Neural progenitor cell (in vitro differentiated cells): ENCODE results near the gene MRPS18B. TPM values are rescaled to one million over a fixed set of nuclear protein-coding genes. Genes with fewer than 3 reads are reported as not detected.

ENCODE experiments used
- DNase-seq: peaks from one replicate; pipeline ENCODE4 v3.0.0-alpha.2; 2016; ENCODE audit warnings: low spot score
- H2AFZ ChIP-seq: fragments of 200-600 bp; sonication (generic); replicated peaks from 2 replicates; pipeline ENCODE4 v1.6.1; 2016; ENCODE audit warnings: antibody characterized with exemption
- H3F3A ChIP-seq: fragments of 200-600 bp; sonication (generic); 2 replicates; pipeline ENCODE4 v1.6.1; 2016; ENCODE audit warnings: antibody characterized with exemption, low read depth
- H3K27ac ChIP-seq: fragments of 200-600 bp; sonication (generic); 2 replicates; pipeline ENCODE4 v1.5.1; 2016; ENCODE audit warnings: mild to moderate bottlenecking
- H3K27me3 ChIP-seq: fragments of 200-600 bp; sonication (generic); 2 replicates; pipeline ENCODE4 v1.6.1; 2016; ENCODE audit warnings: mild to moderate bottlenecking, moderate library complexity
- H3K36me3 ChIP-seq: fragments of 200-600 bp; sonication (generic); 2 replicates; pipeline ENCODE4 v1.5.1; 2016
- H3K4me1 ChIP-seq: fragments of 200-600 bp; sonication (generic); 2 replicates; pipeline ENCODE4 v1.6.1; 2016; ENCODE audit warnings: mixed run types
- H3K4me2 ChIP-seq: fragments of 200-600 bp; sonication (generic); 2 replicates; pipeline ENCODE4 v1.6.1; 2016
- H3K4me3 ChIP-seq: fragments of 200-600 bp; sonication (generic); 2 replicates; pipeline ENCODE4 v1.5.1; 2016
- H3K79me2 ChIP-seq: fragments of 200-600 bp; sonication (generic); 2 replicates; pipeline ENCODE4 v1.6.1; 2016; ENCODE audit warnings: low read depth
- H3K9ac ChIP-seq: fragments of 200-600 bp; sonication (generic); 2 replicates; pipeline ENCODE4 v1.6.1; 2016
- H3K9me3 ChIP-seq: fragments of 200-600 bp; sonication (generic); 2 replicates; pipeline ENCODE4 v1.5.1; 2016; ENCODE audit warnings: low read depth
- H4K20me1 ChIP-seq: fragments of 200-600 bp; sonication (generic); 2 replicates; pipeline ENCODE4 v1.6.1; 2016; ENCODE audit warnings: low read depth
- H3K27ac Mint-ChIP-seq: 3 replicates; pipeline ENCODE4 v1.8.0; 2021; ENCODE audit warnings: mixed read lengths
- H3K27me3 Mint-ChIP-seq: 2 replicates; pipeline ENCODE4 v1.8.0; 2022; ENCODE audit warnings: low read depth, mild to moderate bottlenecking, inconsistent platforms, moderate library complexity, mixed read lengths; ENCODE audit not compliant: insufficient read depth
- H3K36me3 Mint-ChIP-seq: 3 replicates; pipeline ENCODE4 v1.8.0; 2021; ENCODE audit warnings: mixed read lengths
- H3K4me1 Mint-ChIP-seq: 3 replicates; pipeline ENCODE4 v1.8.0; 2021; ENCODE audit warnings: mixed read lengths
- H3K4me3 Mint-ChIP-seq: 3 replicates; pipeline ENCODE4 v1.8.0; 2021; ENCODE audit warnings: mild to moderate bottlenecking, moderate library complexity, mixed read lengths
- H3K9me3 Mint-ChIP-seq: 3 replicates; pipeline ENCODE4 v1.8.0; 2020; ENCODE audit warnings: mixed read lengths
- CTCF ChIP-seq: fragments of 200-600 bp; sonication (generic); IDR thresholded peaks from 2 replicates; pipeline ENCODE4 v1.5.1; 2017; ENCODE audit warnings: antibody characterized with exemption, mild to moderate bottlenecking
- EZH2 ChIP-seq: fragments of 200-600 bp; sonication (generic); IDR thresholded peaks from 2 replicates; pipeline ENCODE4 v1.6.1; 2017; ENCODE audit warnings: antibody characterized with exemption, mild to moderate bottlenecking, moderate library complexity
- EZH2phosphoT487 ChIP-seq: fragments of 200-600 bp; sonication (generic); IDR thresholded peaks from 2 replicates; pipeline ENCODE4 v1.6.1; 2017; ENCODE audit warnings: antibody characterized with exemption
- total RNA-seq: library from RNA; depleted of rRNA; stranded (reverse); fragments of >200 nt; gene quantifications from 2 replicates; pipeline ENCODE4 v1.2.3, GENCODE V29; 2015; ENCODE audit warnings: low replicate concordance

Gene MRPS18B
- total RNA-seq, 1 donor from 2014 or later = 18.5 TPM

- peak overlapping the region; percentile 96 for H3K4me3 Mint-ChIP-seq
- peaks cover 5% of the 10 kb centered on the region for H3K36me3 ChIP-seq
- peaks cover 23% of the 10 kb centered on the region for H3F3A ChIP-seq
- peaks cover 24% of the 10 kb centered on the region for H3K27me3 Mint-ChIP-seq
- peaks cover 21% of the 10 kb centered on the region for H3K4me1 Mint-ChIP-seq
- peaks cover under 1% of the 10 kb centered on the region for H3K4me1 ChIP-seq
- no peak overlapping the region for H3K4me3 ChIP-seq
- no peak overlapping the region for H3K4me2 ChIP-seq
- H3K27ac ChIP-seq = no peak overlapping the region
- H3K9me3 Mint-ChIP-seq = peaks cover 7% of the 10 kb centered on the region
- H3K36me3 Mint-ChIP-seq = peaks cover 27% of the 10 kb centered on the region
- H3K79me2 ChIP-seq = peaks cover 45% of the 10 kb centered on the region
- TF ChIP-seq CTCF = no peak
- TF ChIP-seq EZH2 = no peak
- TF ChIP-seq EZH2phosphoT487 = no peak
- no peak overlapping the region for H2AFZ ChIP-seq
- H3K27ac Mint-ChIP-seq = no peak overlapping the region
- H3K27me3 ChIP-seq = no peaks in the 10 kb centered on the region
- DNase-seq = no peak
- H3K9me3 ChIP-seq = no peaks in the 10 kb centered on the region
- no peak overlapping the region for H3K9ac ChIP-seq
- H4K20me1 ChIP-seq = peaks cover 9% of the 10 kb centered on the region
These were observed 1.9 kb downstream of the MRPS18B start for GRCh38 chr6:30619561-30619960.

DNA sequence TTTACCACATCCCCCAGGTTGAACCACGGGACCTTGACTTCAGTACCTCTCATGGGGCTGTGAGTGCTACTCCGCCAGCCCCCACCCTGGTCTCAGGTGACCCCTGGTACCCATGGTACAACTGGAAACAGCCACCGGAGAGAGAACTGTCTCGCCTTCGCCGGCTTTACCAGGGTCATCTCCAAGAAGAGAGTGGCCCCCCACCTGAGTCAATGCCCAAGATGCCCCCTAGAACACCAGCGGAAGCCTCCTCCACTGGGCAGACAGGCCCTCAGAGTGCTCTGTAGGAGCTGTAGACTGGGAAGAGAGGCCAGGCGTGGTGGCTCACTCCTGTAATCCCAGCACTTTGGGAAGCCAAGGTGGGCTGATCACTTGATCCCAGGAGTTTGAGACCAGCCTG is 7.9 kb downstream of the MRPS18B start:
- DNase-seq = no peak
- Histone ChIP-seq H3K27ac (no peak overlapping the region), H3F3A (peaks cover 10% of the 10 kb centered on the region), H3K4me3 (no peak overlapping the region), H2AFZ (no peak overlapping the region), H3K9me3 (no peaks in the 10 kb centered on the region), H3K36me3 (peaks cover 8% of the 10 kb centered on the region), H3K79me2 (peaks cover 22% of the 10 kb centered on the region), H3K4me2 (no peak overlapping the region), H4K20me1 (no peaks in the 10 kb centered on the region), H3K9ac (no peak overlapping the region), H3K27me3 (no peaks in the 10 kb centered on the region), H3K4me1 (peaks cover 8% of the 10 kb centered on the region)
- H3K36me3 Mint-ChIP-seq = peaks cover 25% of the 10 kb centered on the region
- no peak overlapping the region for H3K4me3 Mint-ChIP-seq
- no peak for TF ChIP-seq EZH2
- no peak for TF ChIP-seq CTCF
- TF ChIP-seq EZH2phosphoT487 = no peak
- H3K27ac Mint-ChIP-seq = no peak overlapping the region
- H3K27me3 Mint-ChIP-seq = peaks cover 2% of the 10 kb centered on the region
- H3K4me1 Mint-ChIP-seq = peaks cover 20% of the 10 kb centered on the region
- H3K9me3 Mint-ChIP-seq = no peaks in the 10 kb centered on the region

DNA sequence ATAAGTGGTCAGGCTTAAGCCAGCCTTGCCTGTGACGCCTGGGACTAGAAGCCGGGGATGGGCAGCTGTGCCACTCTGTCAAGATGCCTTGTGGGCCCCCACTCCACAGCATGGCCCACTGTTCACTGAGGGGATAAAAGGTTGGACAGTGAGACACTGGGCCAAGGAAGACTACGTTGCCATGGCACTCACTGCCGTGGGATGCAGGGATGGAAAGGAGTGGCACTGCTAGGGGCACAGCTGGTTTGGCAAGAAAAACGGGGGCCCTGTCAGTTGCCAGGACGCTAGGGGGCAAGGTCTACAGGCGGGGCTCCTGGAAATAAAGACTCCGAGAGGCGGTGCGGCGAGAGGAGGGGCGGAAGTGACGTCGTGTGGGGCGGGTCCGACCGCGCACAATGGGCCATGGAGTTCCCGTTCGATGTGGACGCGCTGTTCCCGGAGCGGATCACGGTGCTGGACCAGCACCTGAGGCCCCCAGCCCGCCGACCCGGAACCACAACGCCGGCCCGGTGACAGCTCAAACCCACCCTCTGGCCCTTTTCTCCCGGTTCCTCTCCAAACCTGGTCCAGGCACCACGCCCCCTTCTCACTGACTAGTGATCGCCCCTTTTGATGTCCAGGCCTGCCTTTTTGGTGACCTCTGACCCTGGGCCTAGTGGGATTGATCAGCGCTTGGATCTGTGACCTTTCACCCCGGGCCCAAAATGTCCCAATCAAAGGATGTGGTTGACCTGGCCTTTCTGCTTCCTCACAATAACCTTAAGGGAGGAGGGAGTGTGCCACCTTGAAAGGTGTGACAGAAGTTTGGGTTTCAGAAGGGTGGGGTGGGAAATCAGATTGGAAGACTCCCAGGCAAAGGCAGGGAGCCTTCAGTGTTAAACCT is 9.1 kb downstream of the MRPS18B start, which contains the start of gene ATAT1:
ATAT1 (plus strand) TSS at position 391 of the 883 bp plus-strand sequence.
- TF ChIP-seq CTCF (peak; percentile 51), EZH2phosphoT487 (no peak)
- peaks cover 30% of the 10 kb centered on the region for H3K36me3 Mint-ChIP-seq
- H3K27ac Mint-ChIP-seq = peak within 1 kb of the TSS; percentile 90

More for the DNA sequence above, 9.1 kb downstream of the MRPS18B start, which contains the start of gene ATAT1:
- Histone ChIP-seq H3K9me3 (no peaks in the 10 kb centered on the region), H3K9ac (peak within 1 kb of the TSS; percentile 80), H3K4me3 (peak within 1 kb of the TSS; percentile 82), H3K36me3 (peaks cover 8% of the 10 kb centered on the region), H3K27me3 (no peaks in the 10 kb centered on the region), H3K27ac (peak within 1 kb of the TSS; percentile 68), H3K79me2 (peaks cover 22% of the 10 kb centered on the region), H4K20me1 (no peaks in the 10 kb centered on the region), H3K4me2 (peak within 1 kb of the TSS; percentile 93), H3F3A (peaks cover 10% of the 10 kb centered on the region), H2AFZ (peak within 1 kb of the TSS; percentile 90), H3K4me1 (peaks cover 8% of the 10 kb centered on the region)
- Mint-ChIP-seq H3K9me3 (no peaks in the 10 kb centered on the region), H3K4me3 (peak within 1 kb of the TSS; percentile 93), H3K4me1 (peaks cover 20% of the 10 kb centered on the region), H3K27me3 (peaks cover 2% of the 10 kb centered on the region)
- peak; percentile 90 for DNase-seq
